CD14-positive monocyte (primary cell): ENCODE measurements around the gene ITPRIPL1. TPM values are rescaled to one million over a fixed set of nuclear protein-coding genes. Genes with fewer than 3 reads are reported as not detected.
A peak's percentile ranks its signal among the peaks of the same experiment; 100 is the strongest.

ENCODE experiments used
- DNase-seq, 3 donors: peaks; one replicate each; pipeline ENCODE4 v3.0.0-alpha.2; 2011 to 2022
- H2AFZ ChIP-seq: 2 replicates; pipeline ENCODE4 v1.6.0; 2012; ENCODE audit warnings: mild to moderate bottlenecking, low read depth, low read length, inconsistent platforms; ENCODE audit not compliant: insufficient read depth, poor library complexity, severe bottlenecking
- H3K27ac ChIP-seq, 2 donors: 1 replicate in 1 of 2; 2 replicates in 1 of 2; pipeline ENCODE4 v1.5.1; 2012 to 2013; ENCODE audit warnings: low read length in 2 of 2, control low read depth in 1 of 2, inconsistent platforms in 1 of 2, low read depth in 1 of 2, mild to moderate bottlenecking in 1 of 2
- H3K27me3 ChIP-seq, 2 donors: one replicate each; pipeline versions ENCODE4 v1.6.0 to v1.6.1; 2011 to 2013; ENCODE audit warnings: low read length in 2 of 2; ENCODE audit not compliant: control insufficient read depth in 2 of 2, insufficient read depth in 2 of 2
- H3K36me3 ChIP-seq, 2 donors: replicated peaks in 1 of 2; 1 replicate in 1 of 2; 2 replicates in 1 of 2; pipeline versions ENCODE4 v1.5.1 to v1.6.1; 2012 to 2013; ENCODE audit warnings: low read length in 2 of 2, control low read depth in 1 of 2, inconsistent platforms in 1 of 2, mild to moderate bottlenecking in 1 of 2; ENCODE audit not compliant: insufficient read depth in 2 of 2, control insufficient read depth in 1 of 2
- H3K4me1 ChIP-seq, 2 donors: 1 replicate in 1 of 2; 2 replicates in 1 of 2; pipeline versions ENCODE4 v1.5.1 to v1.6.1; 2012 to 2013; ENCODE audit warnings: low read length in 2 of 2, control low read depth in 1 of 2, inconsistent platforms in 1 of 2, mild to moderate bottlenecking in 1 of 2, moderate library complexity in 1 of 2; ENCODE audit not compliant: insufficient read depth in 2 of 2, control insufficient read depth in 1 of 2
- H3K4me2 ChIP-seq: replicated peaks from 2 replicates; pipeline ENCODE3; 2012; ENCODE audit warnings: low read length, moderate library complexity, mild to moderate bottlenecking; ENCODE audit not compliant: poor library complexity, severe bottlenecking; ENCODE audit errors: extremely low read depth
- H3K4me3 ChIP-seq, 3 experiments: fragments of 200-600 bp in 1 of 3; sonication (generic) in 1 of 3; replicated peaks in 1 of 3; 1 replicate in 2 of 3; 2 replicates in 1 of 3; pipeline ENCODE4 v1.5.1; 2011 to 2013; ENCODE audit warnings: low read length in 3 of 3, mild to moderate bottlenecking in 3 of 3, control low read depth in 2 of 3, low read depth in 2 of 3, inconsistent platforms in 1 of 3, moderate library complexity in 1 of 3
- H3K79me2 ChIP-seq: 2 replicates; pipeline ENCODE4 v1.6.0; 2012; ENCODE audit warnings: mild to moderate bottlenecking, control low read depth, inconsistent platforms, low read length, moderate library complexity; ENCODE audit not compliant: insufficient read depth
- H3K9ac ChIP-seq: 2 replicates; pipeline ENCODE4 v1.6.0; 2017; ENCODE audit warnings: low read length, mild to moderate bottlenecking; ENCODE audit not compliant: insufficient read depth, poor library complexity, severe bottlenecking
- H3K9me3 ChIP-seq, 2 donors: replicated peaks in 1 of 2; 1 replicate in 1 of 2; 2 replicates in 1 of 2; pipeline versions ENCODE4 v1.5.1 to v1.6.1; 2012 to 2013; ENCODE audit warnings: low read length in 2 of 2, control low read depth in 1 of 2; ENCODE audit not compliant: control insufficient read depth in 1 of 2, insufficient read depth in 1 of 2
- H4K20me1 ChIP-seq: 2 replicates; pipeline ENCODE4 v1.6.0; 2012; ENCODE audit warnings: mild to moderate bottlenecking, low read length, control low read depth, moderate library complexity; ENCODE audit not compliant: insufficient read depth
- H3K27ac Mint-ChIP-seq, 7 donors: one replicate each; pipeline ENCODE4 v1.8.0; 2020; ENCODE audit warnings: mild to moderate bottlenecking in 7 of 7, mixed read lengths in 7 of 7, moderate library complexity in 6 of 7, inconsistent platforms in 2 of 7
- H3K27me3 Mint-ChIP-seq, 3 donors: one replicate each; pipeline ENCODE4 v1.8.0; 2021 to 2022; ENCODE audit warnings: low read depth in 3 of 3, mild to moderate bottlenecking in 3 of 3, mixed read lengths in 3 of 3, moderate library complexity in 3 of 3, inconsistent platforms in 1 of 3
- H3K36me3 Mint-ChIP-seq, 2 donors: one replicate each; pipeline ENCODE4 v1.8.0; 2020; ENCODE audit warnings: mixed read lengths in 2 of 2, inconsistent platforms in 1 of 2, mild to moderate bottlenecking in 1 of 2
- H3K4me1 Mint-ChIP-seq: one replicate; pipeline ENCODE4 v1.8.0; 2020; ENCODE audit warnings: mild to moderate bottlenecking, mixed read lengths
- H3K4me3 Mint-ChIP-seq, 2 donors: one replicate each; pipeline ENCODE4 v1.8.0; 2020; ENCODE audit warnings: mild to moderate bottlenecking in 2 of 2, mixed read lengths in 2 of 2, moderate library complexity in 1 of 2
- H3K9me3 Mint-ChIP-seq, 7 donors: one replicate each; pipeline ENCODE4 v1.8.0; 2020 to 2022; ENCODE audit warnings: mixed read lengths in 7 of 7, mild to moderate bottlenecking in 6 of 7, moderate library complexity in 6 of 7, inconsistent platforms in 2 of 7
- WGBS: methylation state at CpG from one replicate; pipeline ENCODE4 v1.1.5; 2013; ENCODE audit warnings: missing lambda C conversion rate; ENCODE audit not compliant: insufficient coverage; 5-methylcytosine and 5-hydroxymethylcytosine counted together
- intact Hi-C, 2 donors: fragments of 100-400 bp; cut with micrococcal nuclease; formaldehyde crosslinking; loops; one replicate each; pipeline versions ENCODE4 v1.15.0 to v1.15.1; 2023
- polyA plus RNA-seq, 3 donors: library from polyadenylated mRNA; depleted of rRNA in 1 of 3; unstranded in 2 of 3; stranded (reverse) in 1 of 3; fragments of 300-500 nt in 2 of 3; fragments of >200 nt in 1 of 3; fragmentation: Illumina TruSeq in 2 of 3; gene quantifications; 1 replicate in 2 of 3; 2 replicates in 1 of 3; pipeline ENCODE4 v1.2.3, GENCODE V29; 2012 to 2021
- TF ChIP-seq, protein P1 (sequence below): fragments of 200-600 bp; IDR thresholded peaks from one replicate; pipeline ENCODE4 v1.8.0; 2022; ENCODE audit warnings: antibody characterized with exemption, mild to moderate bottlenecking

Gene ITPRIPL1
- polyA plus RNA-seq, 3 donors, result 0.18 to 0.50 (median 0.39) TPM

DNA sequence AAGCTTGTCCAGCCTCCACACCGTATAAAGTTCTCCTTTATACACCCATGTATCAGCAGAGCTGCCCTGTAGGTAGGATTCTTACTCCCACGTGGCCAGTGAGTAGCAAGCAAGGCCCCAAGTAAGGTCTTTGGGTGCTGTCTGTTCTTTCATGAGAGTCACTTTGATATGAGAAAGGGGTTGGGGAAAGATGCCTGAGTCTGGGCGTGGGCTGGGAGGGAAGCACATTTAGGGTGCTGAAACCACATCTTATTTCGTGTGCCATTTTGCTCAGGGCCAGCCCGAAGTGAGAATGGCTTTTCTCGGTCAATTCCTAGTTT lies 436 bp upstream of the ITPRIPL1 start:
- TF ChIP-seq, protein P1, sequence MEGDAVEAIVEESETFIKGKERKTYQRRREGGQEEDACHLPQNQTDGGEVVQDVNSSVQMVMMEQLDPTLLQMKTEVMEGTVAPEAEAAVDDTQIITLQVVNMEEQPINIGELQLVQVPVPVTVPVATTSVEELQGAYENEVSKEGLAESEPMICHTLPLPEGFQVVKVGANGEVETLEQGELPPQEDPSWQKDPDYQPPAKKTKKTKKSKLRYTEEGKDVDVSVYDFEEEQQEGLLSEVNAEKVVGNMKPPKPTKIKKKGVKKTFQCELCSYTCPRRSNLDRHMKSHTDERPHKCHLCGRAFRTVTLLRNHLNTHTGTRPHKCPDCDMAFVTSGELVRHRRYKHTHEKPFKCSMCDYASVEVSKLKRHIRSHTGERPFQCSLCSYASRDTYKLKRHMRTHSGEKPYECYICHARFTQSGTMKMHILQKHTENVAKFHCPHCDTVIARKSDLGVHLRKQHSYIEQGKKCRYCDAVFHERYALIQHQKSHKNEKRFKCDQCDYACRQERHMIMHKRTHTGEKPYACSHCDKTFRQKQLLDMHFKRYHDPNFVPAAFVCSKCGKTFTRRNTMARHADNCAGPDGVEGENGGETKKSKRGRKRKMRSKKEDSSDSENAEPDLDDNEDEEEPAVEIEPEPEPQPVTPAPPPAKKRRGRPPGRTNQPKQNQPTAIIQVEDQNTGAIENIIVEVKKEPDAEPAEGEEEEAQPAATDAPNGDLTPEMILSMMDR, result no peak
- Histone ChIP-seq H3K4me3 (peak overlapping the region; percentile 68 to 86 (median 69)), H3K36me3 (no peaks in the 10 kb centered on the region), H4K20me1 (no peaks in the 10 kb centered on the region), H3K27me3 (peaks cover 0 to 5% of the 10 kb centered on the region in 2 donors), H3K9ac (peak overlapping the region; percentile 67), H3K9me3 (no peaks in the 10 kb centered on the region), H3K79me2 (no peaks in the 10 kb centered on the region), H2AFZ (peak overlapping the region; percentile 99), H3K4me1 (peaks cover 33 to 40% of the 10 kb centered on the region in 2 donors), H3K4me2 (peak overlapping the region; percentile 95), H3K27ac (no peak overlapping the region)
- Mint-ChIP-seq H3K27ac (peak overlapping the region in 1 of 7 donors; percentile 50), H3K9me3 (no peaks in the 10 kb centered on the region), H3K4me1 (peaks cover 51% of the 10 kb centered on the region), H3K36me3 (peaks cover 6 to 7% of the 10 kb centered on the region in 2 donors), H3K27me3 (peaks cover 30 to 33% (median 32%) of the 10 kb centered on the region in 3 donors), H3K4me3 (peak overlapping the region; percentile 91 to 97)
- no peak for DNase-seq
- 14% methylated on average over 4 of the region's 6 CpGs for WGBS
- intact Hi-C loops, result no loop called here

DNA sequence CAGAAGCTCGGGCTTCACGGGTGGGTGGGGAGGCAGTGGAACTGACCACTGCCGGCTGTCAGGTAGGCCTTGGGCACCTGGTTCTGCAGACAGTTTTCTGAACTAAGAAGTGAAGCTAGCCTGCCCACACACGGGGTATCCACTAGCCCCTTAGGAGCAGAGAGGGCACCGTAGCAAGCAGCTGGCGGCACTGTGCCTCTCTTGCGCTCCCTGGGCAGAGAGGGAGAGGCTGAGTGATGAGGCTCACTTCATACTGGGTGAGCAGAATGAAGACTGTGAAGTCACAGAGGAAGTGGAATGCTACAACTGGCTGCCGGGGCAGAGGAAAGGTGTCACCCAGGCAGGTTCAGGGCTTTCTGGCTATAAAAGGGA lies 753 bp downstream of the ITPRIPL1 start:
- Histone ChIP-seq H3K27me3 (peaks cover 0 to 5% of the 10 kb centered on the region in 2 donors), H3K4me2 (peak overlapping the region; percentile 95), H3K4me3 (peak overlapping the region; percentile 68 to 86 (median 69)), H4K20me1 (no peaks in the 10 kb centered on the region), H3K9me3 (no peaks in the 10 kb centered on the region), H3K9ac (peak overlapping the region; percentile 67), H3K79me2 (no peaks in the 10 kb centered on the region), H2AFZ (peak overlapping the region; percentile 99), H3K27ac (peak overlapping the region in 1 of 2 donors; percentile 36), H3K36me3 (no peaks in the 10 kb centered on the region), H3K4me1 (peaks cover 30 to 35% of the 10 kb centered on the region in 2 donors)
- Mint-ChIP-seq H3K9me3 (no peaks in the 10 kb centered on the region), H3K4me3 (peak overlapping the region; percentile 91 to 97), H3K27me3 (peaks cover 24 to 31% (median 26%) of the 10 kb centered on the region in 3 donors), H3K4me1 (peaks cover 44% of the 10 kb centered on the region), H3K27ac (peak overlapping the region in 3 of 7 donors; percentile 5 to 82 (median 6)), H3K36me3 (peaks cover 7% of the 10 kb centered on the region in 2 donors)
- DNase-seq, result no peak
- 10% methylated on average over 8 of the region's 8 CpGs for WGBS
- intact Hi-C loops, result no loop called here
- TF ChIP-seq, protein P1, result no peak
